GM21526 (cell line): ENCODE data around the gene LRCH2.
"Not testable (repeated sequence)": the region's sequence is repeated elsewhere in the genome, so short reads cannot be mapped to it uniquely, and the experiment has no call there.

Experiments used
- ATAC-seq: cut with Tn5 transposase; IDR thresholded peaks from one replicate; pipeline ENCODE4 v1.9.1; 2021; ENCODE audit warnings: moderate library complexity; ENCODE audit not compliant: unreplicated experiment, low FRiP score

LRCH2 gene

DNA sequence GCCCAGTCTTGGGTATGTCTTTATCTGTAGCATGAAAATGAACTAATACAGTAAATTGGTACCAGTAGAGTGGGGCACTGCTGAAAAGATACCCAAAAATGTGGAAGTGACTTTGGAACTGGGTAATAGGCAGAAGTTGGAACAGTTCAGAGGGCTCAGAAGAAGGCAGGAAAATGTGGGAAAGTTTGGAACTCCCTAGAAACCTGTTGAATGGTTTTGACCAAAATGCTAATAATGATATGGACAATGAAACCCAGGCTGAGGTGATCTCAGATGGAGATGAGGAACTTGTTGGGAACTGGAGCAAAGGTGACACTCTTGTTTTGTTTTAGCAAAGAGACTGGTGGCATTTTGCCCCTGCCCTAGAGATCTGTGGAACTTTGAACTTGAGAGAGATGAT is 24.3 kb downstream of the LRCH2 start:
- not testable (repeated sequence) for ATAC-seq

DNA sequence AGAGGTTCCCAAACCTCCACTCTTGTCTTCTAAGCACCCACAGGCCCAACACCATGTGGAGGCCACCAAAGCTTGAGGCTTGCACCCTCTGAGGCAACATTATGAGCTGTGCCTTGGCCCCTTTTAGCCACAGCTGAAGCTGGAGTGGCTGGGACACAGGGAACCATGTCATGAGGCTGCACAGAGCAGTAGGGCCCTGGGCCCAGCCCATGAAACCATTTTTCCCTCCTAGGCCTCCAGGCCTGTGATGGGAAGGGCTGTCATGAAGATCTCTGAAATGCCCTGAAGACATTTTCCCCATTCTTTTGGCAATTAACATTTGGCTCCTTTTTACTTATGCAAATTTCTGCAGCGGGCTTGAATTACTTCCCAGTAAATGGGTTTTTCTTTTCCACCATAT is 29.9 kb downstream of the LRCH2 start:
- no peak for ATAC-seq

DNA sequence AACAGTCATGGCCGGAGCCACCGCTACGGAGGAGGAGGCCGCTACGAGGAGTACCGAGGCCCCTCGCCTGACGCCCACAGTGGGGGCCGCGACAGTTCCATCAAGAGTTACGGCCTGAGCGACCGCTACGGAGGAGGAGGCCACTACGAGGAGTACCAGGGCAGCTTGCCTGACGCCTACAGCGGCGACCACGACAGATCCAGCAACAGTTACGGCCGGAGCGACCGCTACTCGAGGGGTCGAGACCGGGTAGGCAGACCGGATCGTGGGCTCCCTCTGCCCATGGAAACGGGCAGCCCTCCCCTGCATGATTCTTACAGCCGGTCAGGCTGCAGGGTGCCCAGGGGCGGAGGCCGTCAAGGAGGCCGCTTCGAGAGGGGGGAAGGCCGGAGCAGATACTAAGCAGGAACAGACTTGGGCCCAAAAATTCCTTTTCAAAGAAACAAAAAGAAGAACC is 41.6 kb downstream of the LRCH2 start:
- no peak for ATAC-seq

DNA sequence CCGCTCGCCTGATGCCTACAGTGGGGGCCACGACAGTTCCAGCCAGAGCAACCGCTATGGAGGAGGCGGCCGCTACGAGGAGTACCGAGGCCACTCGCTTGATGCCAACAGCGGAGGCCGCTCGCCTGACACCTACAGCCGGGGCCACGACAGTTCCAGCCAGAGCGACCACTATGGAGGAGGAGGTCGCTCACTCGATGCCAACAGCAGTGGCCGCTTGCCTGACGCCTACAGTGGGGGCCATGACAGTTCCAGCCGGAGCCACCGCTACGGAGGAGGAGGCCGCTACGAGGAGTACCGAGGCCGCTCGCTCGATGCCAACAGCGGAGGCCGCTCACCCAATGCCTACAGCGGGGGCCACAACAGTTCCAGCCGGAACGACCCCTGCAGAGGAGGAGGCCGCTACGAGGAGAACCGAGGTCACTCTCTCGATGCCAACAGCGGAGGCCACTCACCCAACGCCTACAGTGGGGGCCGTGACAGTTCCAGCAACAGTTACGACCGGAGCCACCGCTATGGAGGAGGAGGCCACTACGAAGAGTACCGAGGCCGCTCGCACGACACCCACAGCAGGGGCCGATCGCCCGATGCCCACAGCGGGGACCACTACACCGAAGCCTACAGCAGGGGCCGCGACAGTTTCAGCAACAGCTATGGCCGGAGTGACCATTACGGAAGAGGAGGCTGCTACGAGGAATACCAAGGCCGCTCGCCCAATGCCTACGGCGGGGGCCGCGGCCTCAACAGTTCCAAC is 42.2 kb downstream of the LRCH2 start:
- ATAC-seq: no peak

DNA sequence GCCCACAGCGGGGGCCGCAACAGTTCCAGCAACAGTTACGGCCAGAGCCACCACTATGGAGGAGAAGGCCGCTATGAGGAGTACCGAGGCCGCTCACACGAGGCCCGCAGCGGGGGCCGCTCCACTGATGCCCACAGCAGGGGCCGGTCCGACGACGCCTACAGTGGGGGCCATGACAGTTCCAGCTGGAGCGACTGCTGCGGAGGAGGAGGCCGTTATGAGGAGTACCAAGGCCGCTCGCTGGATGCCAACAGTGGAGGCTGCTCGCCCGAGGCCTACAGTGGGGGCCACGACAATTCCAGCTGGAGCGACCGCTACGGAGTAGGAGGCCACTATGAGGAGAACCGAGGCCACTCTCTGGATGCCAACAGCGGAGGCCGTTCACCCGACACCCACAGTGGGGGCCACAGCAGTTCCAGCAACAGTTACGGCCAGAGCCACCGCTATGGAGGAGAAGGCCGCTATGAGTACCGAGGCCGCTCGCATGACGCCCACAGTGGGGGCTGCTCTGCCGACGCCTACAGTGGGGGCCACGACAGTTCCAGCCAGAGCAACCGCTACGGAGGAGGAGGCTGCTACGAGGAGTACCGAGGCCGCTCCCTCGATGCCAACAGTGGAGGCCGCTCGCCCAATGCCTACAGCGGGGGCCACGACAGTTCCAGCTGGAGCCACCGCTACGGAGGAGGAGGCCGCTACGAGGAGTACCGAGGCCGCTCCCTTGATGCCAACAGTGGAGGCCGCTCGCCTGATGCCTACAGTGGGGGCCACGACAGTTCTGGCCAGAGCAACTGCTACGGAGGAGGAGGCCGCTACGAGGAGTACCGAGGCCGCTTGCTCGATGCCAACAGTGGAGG is 43.0 kb downstream of the LRCH2 start:
- ATAC-seq: no peak

DNA sequence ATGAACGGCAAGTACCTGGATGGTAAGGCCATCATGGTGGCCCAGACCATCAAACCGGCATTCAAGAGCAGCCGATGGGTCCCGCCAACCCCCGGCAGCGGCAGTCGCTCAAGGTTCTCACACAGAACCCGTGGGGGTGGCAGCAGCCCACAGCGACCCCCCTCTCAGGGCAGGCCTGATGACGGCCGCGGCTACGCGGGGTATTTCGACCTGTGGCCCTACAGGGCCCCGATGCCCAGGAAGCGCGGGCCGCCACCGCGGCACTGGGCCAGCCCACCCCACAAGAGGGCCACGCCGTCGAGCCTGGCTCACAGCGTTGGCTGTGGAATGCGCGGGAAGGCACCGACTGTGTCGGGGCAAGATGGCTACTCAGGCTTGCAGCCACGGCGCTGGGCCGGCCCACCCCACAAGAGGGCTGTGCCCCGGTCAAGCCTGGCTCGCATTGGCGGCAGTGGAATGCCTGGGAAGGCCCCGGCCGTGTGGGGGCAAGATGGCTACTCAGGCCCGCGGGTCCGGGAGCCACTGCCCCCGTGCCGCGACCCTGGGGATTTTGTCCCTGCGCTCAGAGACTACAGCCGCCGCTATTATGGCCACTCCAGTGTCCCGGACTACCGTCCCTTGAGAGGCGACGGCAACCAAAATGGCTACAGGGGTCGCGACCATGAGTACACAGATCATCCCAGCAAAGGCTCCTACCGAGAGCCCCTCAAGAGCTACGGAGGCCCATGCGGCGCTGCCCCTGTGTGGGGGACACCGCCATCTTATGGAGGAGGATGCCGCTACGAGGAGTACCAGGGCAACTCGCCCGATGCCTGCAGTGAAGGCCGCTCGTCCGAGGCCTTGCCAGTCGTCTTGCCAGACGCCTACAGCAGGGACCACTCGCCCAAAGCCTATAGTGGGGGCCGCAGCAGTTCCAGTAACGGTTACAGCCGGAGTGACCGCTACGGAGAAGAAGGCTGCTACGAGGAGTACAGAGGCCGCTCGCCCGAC is 44.0 kb downstream of the LRCH2 start:
- ATAC-seq: no peak

DNA sequence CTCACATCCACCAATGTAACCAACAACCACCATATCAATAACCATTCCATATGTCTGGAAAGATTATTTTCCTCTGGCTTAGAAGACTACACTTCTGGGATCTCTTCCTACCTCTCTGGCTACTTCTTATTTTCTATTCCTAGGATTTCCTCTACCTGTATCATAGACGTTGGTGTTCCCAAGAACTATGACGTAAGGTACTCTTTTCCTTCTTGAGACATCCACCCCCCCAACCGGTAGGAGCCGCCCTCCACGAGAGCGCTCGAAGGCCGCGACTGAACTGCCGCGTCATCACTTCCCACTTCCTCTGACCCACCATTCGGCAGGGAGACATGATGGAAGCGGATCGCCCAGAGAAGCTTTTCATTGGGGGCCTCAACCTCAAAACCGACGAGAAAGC is 44.8 kb downstream of the LRCH2 start, which contains the start of gene RBMXL3:
Gene RBMXL3, plus strand, starts transcription at position 301 of the 400 bp plus-strand sequence. Its CDS starts 32 bp downstream, at position 333.
- no peak for ATAC-seq

DNA sequence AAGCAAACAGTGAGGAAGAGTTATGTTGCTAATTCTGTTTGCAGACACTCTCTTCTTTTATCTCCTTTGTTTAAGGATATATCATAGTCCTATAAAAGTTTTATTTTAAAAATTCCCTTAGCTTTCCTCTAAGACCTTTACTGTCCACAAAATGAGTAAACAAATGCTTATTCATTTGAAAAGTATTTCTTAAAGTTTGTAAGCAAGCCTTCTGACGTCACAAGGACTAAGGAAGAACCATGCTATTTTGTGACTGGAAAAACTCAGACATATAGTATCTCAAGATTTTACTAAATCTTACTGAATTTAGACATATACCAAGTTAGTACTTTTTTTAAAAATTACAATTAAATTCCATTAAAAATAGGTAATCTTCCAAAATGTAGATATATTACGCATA is 49.9 kb downstream of the LRCH2 start:
- ATAC-seq: no peak

DNA sequence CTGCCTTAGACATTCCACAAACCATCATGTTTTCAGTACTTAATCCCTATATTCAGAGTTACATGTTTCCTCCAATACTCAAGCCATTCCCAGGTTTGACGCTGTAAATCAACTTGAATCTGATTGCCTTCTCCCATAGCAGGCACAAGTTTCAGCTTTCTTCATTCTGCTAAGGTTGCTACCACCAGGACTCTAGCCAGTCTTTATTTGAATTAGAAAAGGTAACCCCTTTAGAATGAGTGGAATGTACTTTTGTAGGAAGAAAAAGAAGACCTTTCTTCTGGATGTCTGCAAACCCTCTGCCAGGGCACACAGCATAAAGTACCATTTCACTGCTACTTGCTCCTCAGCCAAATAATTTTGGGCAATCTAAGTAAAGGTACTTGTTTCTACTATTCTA is 55.4 kb downstream of the LRCH2 start:
- no peak for ATAC-seq

DNA sequence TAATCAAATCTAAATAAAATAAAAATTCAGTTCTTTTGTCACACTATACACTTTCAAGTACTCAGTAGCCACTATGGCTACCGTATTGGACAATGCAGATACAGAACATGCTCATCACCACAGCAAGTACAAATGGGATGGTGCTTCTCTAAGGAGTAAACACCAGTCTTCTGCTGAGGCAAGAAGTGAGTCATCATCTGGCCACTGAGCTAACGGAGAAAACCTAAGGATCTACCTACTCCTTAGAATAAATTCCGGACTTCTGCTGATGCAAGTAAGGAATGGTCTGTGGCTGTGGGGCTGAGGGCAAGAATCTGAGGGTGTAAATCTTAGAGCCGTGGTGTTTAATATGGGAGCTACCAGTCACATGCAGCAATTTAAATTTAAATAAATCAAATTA is 56.0 kb downstream of the LRCH2 start:
- ATAC-seq: no peak

DNA sequence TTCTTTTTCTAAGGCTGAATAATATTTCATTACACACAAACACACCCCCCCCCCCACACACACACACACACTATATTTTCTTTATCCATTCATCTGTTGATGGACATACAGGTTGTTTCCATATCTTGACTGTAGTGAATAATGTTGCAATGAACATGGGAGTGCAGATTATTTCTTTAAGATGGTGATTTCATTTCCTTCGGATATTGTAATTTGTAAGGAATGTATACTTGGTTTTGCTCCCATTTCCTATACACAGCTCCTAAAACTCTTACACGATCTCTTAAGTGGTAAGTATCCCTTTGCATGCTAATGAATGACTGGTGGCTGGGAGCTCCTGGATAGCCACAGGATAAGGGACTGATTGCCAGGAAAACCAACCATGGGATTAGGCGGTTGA is 59.3 kb downstream of the LRCH2 start:
- no peak for ATAC-seq

DNA sequence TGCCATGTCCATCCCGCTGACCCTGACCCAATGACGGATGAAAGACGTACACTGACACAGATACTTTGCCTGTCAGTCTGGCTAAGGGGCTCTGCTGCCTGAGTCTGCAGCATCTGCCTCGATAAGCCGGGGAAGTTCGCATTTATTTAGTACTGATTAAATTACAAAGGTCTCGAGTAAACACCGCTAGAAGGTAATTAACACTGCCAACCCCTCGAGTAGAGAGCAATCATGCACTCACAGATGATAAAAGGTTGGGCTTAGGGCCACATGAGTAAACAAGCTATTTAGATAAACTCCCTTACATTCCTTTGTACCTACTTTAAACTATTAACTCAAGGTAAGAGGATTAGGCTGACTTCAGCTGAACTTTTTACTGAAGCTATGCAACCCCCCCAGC is 60.7 kb downstream of the LRCH2 start:
- ATAC-seq: no peak

DNA sequence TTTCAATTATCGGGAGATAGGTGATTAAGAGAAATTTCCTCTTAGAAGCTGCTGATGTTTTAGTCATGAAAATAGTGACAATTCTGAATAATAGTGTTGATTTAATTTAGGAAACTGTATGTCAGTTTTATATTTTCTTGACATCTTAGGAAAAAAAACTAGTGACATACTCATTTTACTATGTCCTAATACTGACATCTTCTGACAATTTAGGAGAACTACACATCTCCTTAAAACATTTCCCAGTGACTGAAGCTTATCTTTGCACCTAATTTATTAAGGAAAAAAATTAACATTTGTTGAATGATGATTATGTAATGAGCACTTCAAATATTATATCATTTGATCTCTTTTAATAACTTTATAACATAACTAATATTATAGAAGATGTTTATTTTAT is 86.7 kb downstream of the LRCH2 start:
- no peak for ATAC-seq

DNA sequence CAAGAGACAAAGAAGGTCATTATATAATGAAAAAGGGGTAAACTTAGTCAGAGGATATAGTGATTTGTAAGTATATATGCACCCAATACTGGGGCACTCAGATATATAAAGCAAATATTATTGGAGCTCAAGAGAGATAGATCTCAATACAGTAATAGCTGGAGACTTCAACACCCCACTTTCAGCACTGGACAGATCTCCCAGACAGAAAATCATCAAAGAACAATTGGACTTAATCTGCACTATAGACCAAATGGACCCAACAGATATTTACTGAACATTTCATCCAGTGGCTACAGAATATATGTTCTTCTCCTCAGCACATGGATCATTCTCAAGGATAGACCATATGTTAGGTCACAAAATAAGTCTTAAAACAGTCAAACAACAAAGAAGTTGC is 91.8 kb downstream of the LRCH2 start:
- no peak for ATAC-seq

DNA sequence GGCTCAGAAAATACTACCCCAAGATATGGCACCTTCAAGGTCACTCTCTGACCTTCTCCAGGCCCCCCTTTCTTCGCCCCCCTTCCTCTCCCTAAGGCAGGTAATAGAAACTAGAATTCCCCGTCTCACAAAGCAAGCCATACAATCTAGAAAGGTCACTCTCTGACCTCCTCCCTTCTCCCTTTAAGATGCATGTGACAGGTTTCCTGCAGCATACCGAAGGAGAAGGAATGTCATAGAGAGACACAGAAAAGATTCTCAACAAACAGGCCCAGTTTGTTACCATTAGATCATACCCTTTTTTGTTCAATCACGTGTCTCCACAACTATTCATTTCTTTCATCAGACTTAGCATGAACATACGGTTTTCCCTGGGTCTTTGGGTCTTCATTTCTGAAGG is 95.9 kb downstream of the LRCH2 start:
- no peak for ATAC-seq

DNA sequence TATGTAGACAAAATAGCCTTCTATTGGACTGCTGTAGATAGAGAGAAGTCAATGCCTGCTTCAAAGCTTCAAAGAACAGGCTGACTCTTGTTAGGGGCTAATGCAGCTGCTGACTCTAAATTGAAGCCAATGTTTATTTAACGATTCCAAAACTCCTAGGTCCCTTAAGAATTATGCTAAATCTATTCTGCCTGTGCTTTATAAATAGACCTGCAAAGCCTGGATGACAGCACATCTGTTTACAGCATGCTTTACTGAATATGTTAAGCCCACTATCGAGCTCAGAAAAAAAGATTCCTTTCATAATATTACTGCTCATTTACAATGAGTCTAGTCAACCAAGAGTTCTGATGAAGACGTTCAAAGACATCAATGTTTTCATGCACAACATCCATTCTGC is 99.5 kb downstream of the LRCH2 start:
- no peak for ATAC-seq

DNA sequence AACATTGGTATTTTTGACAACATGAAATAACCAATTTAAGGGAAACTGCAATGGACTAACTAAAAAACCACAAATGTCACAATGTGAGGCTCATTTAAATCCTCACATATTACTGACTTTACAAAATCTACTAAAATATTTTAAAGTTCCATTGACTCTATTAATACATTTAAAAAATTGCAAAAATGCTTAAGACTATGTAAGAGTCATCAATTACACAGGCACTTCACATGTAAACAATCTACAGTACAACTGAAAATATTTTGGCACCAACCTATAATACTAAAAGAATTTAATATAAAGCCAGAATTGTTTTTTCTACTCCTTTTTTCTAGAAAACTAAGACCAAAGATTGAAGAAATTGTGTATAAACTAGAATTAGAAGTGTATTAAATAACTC is 121.5 kb downstream of the LRCH2 start:
- ATAC-seq: no peak

DNA sequence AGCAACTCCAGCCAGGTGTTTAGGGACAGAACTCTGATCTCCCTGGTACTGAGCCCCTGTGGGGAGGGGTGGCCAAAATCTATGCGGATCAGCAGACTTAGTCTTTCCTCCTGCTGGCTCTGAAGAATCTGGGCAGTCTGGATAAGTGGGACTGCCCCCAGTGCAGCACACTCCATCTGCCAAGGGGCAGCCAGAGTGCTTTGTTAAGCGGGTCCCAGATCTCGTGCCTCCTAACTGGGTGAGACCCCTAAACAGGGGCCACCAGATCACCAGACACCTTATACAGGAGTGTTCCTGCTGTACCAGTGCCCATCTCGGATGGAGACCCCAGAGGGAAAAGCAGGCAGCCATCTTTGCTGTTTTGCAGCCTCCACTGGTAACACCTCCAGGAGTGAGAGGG is 135.0 kb downstream of the LRCH2 start:
- no peak for ATAC-seq

DNA sequence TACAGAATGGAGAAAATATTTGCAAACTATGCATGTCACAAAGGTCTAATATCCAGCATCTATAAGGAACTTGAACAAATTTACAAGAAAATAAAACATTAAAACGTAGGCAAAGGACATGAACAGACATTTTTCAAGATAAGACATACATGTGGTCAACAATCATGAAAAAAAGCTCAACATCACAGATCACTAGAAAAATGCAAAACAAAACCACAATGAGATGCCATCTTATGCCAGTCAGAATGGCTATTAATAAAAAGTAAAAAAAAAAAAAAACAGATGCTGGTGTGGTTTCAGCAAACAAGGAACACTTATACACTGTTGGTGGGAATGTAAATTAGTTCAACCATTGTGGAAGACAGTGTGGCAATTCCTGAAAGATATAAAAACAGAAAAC is 140.7 kb downstream of the LRCH2 start:
- no peak for ATAC-seq

DNA sequence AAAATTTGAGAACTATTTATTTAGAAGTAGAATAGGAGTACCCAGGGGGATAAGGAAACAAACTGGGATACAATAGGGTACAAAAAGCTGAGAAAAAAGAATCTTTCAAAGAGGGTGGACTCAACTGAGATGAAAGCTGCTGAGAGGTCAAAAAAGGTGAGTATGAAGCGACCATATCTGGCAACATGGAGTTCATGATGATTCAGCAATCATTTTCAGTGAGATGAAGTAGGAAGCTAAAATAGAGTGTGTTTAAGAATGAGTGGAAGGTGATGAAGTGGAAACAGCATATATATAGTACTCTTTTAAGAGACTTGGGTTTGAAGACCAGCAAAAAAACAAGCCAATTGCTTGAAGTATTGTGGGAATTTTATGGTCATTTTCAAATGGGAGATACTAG is 144.5 kb downstream of the LRCH2 start:
- ATAC-seq: no peak

DNA sequence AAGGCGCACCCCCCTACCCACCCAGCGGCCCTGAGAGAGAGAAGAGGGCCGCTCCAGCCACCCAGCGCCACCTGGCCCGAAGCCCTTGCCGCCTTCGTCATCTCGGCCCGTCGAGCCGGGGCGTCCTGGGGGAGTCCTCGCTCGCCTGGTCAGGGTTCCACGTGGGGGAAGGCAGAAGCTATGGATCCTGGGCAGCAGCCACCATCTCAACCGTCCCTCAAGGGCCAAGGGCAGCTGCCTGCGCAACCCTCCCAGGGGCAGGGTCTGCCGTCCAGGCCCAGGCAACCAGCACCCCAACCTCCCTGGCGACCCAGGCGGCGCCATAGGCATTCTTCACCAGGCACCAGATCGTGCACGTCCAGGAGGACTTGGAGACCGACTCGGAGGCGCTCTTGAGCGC is 165.0 kb downstream of the LRCH2 start:
- ATAC-seq: no peak
